Lower leg skin (tissue), 4 donors: ENCODE results near the gene ENOX2. TPM values are rescaled to one million over a fixed set of nuclear protein-coding genes. Genes with fewer than 3 reads are reported as not detected.

Source experiments
- DNase-seq, 2 donors: peaks; one replicate each; pipeline ENCODE4 v3.0.0-alpha.2; 2019; ENCODE audit warnings: low spot score in 2 of 2
- H3K4me3 ChIP-seq: fragments of 200-600 bp; sonication (generic); 2 replicates; pipeline ENCODE4 v1.5.1; 2017; ENCODE audit warnings: mild to moderate bottlenecking, low read depth; ENCODE audit not compliant: poor library complexity, severe bottlenecking
- POLR2A ChIP-seq, 2 donors: fragments of 450-650 bp; IDR thresholded peaks; one replicate each; pipeline ENCODE4 v1.6.1; 2016 to 2017; ENCODE audit warnings: antibody characterized with exemption in 2 of 2, mild to moderate bottlenecking in 1 of 2, moderate library complexity in 1 of 2
- WGBS, 2 donors: methylation state at CpG; one replicate each; pipeline ENCODE4 v1.1.5; 2018; 5-methylcytosine and 5-hydroxymethylcytosine counted together
- intact Hi-C: fragments of 100-400 bp; cut with DNase I; formaldehyde crosslinking; loops from one replicate; pipeline ENCODE4 v1.15.0; 2023; ENCODE audit warnings: low total_unique reads
- total RNA-seq, 4 donors: library from RNA; depleted of rRNA; stranded (reverse); fragments of >200 nt; gene quantifications; one replicate each; pipeline ENCODE4 v1.1.0, GENCODE V29; 2016
- TF ChIP-seq, protein P1 (sequence below), 3 donors: fragments of 450-650 bp; IDR thresholded peaks; one replicate each; pipeline ENCODE4 v1.5.1; 2016; ENCODE audit warnings: antibody characterized with exemption in 3 of 3, mild to moderate bottlenecking in 3 of 3, moderate library complexity in 2 of 3

The ENOX2 gene
- total RNA-seq, 4 donors from 2014 or later, result 6.5 to 9.5 (median 8.3) TPM

DNA sequence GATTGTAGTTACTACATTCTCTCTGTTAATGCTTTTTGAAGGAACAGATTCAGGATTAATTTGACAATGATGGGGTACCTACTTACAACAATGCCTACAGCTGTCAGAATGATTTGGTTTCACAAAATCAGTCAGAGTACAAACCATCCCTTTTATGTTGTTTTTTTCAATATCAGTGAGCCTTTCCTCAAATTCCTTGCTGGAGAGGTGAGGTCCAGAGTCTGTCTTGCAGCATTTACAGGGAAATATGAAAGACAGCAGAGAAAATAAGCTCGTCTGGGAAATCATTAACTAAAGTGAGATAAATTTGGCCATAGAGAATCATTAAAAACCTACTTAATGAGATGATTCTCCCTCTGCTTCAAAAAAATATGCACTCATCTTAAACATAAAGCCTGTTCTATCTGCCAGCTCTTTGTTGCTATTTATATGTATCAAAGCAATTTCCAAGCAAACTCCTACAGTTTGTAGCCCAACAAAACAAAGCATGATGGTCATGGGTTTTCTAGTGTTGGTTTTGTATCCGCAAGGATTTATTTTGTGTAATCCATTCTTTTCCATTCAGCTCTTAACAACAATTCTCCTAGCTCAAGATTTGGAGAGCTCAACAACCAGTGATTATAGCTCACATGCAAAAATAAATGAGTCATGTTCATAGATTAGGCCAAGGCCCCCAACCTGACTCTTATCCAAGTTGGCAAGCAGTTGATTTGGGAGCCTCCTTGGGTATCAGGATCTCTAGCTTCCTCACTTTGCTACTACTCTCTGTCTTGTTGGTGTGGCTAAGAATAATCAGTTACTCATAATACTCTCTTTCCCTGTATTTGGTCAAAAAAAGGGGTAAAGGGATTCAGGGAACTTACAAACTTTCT, 222.6 kb downstream of the ENOX2 start:
- H3K4me3 ChIP-seq, result no peak overlapping the region
- TF ChIP-seq, protein P1, sequence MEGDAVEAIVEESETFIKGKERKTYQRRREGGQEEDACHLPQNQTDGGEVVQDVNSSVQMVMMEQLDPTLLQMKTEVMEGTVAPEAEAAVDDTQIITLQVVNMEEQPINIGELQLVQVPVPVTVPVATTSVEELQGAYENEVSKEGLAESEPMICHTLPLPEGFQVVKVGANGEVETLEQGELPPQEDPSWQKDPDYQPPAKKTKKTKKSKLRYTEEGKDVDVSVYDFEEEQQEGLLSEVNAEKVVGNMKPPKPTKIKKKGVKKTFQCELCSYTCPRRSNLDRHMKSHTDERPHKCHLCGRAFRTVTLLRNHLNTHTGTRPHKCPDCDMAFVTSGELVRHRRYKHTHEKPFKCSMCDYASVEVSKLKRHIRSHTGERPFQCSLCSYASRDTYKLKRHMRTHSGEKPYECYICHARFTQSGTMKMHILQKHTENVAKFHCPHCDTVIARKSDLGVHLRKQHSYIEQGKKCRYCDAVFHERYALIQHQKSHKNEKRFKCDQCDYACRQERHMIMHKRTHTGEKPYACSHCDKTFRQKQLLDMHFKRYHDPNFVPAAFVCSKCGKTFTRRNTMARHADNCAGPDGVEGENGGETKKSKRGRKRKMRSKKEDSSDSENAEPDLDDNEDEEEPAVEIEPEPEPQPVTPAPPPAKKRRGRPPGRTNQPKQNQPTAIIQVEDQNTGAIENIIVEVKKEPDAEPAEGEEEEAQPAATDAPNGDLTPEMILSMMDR (IDR thresholded peaks at IDR 0.05), result no peak
- TF ChIP-seq POLR2A (IDR thresholded peaks at IDR 0.05), result no peak
- no peak for DNase-seq
- intact Hi-C loops, result loop anchor here (5.0 kb wide), 1 partner anchor 1972 kb away; no protein-coding TSS in a partner anchor
- WGBS, 2 donors, result 67 to 83% methylated on average over 2 of the region's 2 CpGs

DNA sequence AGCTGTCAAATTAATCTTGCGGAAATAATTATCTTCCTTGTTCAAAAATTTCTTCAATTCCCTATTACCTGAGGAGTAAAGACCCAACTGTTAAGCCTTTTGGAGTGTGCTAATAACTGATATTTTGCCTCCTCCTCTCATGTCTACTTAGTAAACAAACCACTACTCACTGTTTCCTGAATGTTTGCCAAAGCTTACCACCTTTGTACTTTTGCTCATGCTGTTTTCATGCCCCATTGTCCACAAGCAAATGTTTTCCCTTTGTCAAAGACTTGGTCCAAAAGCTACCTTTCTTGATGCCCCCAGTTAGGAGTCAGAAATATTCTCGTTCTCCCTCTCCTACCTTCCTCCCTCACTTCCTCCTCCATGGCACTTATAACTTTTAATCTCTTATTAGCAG, 226.1 kb downstream of the ENOX2 start:
- H3K4me3 ChIP-seq, result no peak overlapping the region
- WGBS, 2 donors, result 72 to 90% methylated on average over 2 of the region's 2 CpGs
- TF ChIP-seq, protein P1 (IDR thresholded peaks at IDR 0.05), result no peak
- no peak for TF ChIP-seq POLR2A (IDR thresholded peaks at IDR 0.05)
- intact Hi-C loops, result loop anchor here (5.0 kb wide), 1 partner anchor 570 kb away; no protein-coding TSS in a partner anchor
- DNase-seq, result no peak

DNA sequence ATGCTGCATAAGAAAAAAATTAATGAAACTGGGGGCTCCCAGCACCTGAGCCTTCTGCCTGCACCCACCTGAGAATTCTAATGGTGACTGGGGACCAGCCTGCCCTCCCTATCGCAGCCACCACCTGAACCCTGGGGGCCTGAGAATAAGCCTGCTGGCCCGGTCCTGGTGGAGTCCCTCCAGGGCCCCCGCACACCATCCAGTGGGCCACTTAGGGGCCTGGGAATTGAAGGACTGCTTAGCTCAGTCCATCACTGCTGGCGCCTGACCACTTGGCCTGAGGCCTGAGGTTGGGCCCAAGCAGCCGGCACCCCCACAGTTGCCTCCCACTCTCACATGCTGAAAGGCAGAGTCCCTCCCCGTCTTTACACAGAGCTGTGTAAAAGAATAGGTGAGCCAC, 230.8 kb downstream of the ENOX2 start:
- TF ChIP-seq POLR2A (IDR thresholded peaks at IDR 0.05), result no peak
- TF ChIP-seq, protein P1 (IDR thresholded peaks at IDR 0.05), result no peak
- no peak overlapping the region for H3K4me3 ChIP-seq
- 84 to 87% methylated on average over 3 to 5 of the region's 6 CpGs for WGBS, 2 donors
- intact Hi-C loops, result no loop called here
- no peak for DNase-seq

DNA sequence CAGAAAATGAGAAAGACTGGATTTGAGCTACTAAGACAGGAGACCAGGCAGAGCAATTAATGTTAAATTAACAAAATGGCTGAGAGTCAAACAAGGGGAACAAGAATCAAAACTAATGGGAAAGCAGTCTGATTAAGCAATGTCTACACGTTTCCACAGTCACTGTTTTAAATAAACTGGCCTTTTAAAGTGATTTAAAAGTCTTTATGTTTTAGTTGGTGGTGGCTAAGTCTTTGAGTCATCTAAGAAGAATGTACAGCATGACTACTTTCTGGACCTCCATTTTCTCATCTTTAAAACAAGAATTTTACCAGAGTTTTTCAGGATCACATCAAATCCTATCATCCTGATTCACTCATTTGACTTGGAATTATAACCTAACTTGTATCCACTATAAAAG, 233.8 kb downstream of the ENOX2 start:
- intact Hi-C loops, result no loop called here
- no peak for TF ChIP-seq POLR2A (IDR thresholded peaks at IDR 0.05)
- TF ChIP-seq, protein P1 (IDR thresholded peaks at IDR 0.05), result no peak
- 35 to 86% methylated on average over 1 of the region's 1 CpG for WGBS, 2 donors
- no peak for DNase-seq
- H3K4me3 ChIP-seq, result no peak overlapping the region

DNA sequence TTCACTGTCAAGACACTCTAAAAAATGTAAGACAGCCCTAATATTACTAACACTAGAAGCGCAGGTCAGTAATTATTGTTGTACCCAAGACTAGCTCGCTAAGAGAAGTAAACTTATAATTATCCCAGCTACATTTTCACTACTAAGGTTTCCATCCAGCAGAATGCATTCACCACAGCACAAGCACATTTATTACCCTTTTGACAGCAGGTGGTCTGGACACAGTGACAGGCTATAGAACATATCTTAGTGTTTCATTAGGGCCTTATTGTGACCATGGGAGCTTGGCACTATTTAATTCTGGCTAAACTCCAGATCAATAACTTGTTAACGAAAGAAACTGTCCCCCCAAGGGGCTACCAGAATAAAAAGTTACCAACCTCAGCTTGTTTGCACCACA, 237.7 kb downstream of the ENOX2 start:
- DNase-seq, result no peak
- no peak for TF ChIP-seq POLR2A (IDR thresholded peaks at IDR 0.05)
- TF ChIP-seq, protein P1 (IDR thresholded peaks at IDR 0.05), result no peak

More for the DNA sequence above, 237.7 kb downstream of the ENOX2 start:
- WGBS, 2 donors, result 60 to 81% methylated on average over 3 of the region's 3 CpGs
- intact Hi-C loops, result no loop called here
- H3K4me3 ChIP-seq, result no peak overlapping the region
